Liver (tissue), 9 donors: ENCODE data around the gene IL21. TPM values are rescaled to one million over a fixed set of nuclear protein-coding genes. Genes with fewer than 3 reads are reported as not detected.

Experiments
- DNase-seq: peaks from one replicate; pipeline ENCODE4 v3.0.0-alpha.2; 2017; ENCODE audit warnings: low spot score
- H3K27ac ChIP-seq, 2 donors: one replicate each; pipeline ENCODE4 v1.7.0; 2013; ENCODE audit warnings: inconsistent platforms in 2 of 2, low read length in 2 of 2, control low read depth in 1 of 2, low read depth in 1 of 2, mild to moderate bottlenecking in 1 of 2
- H3K27me3 ChIP-seq, 4 donors: one replicate each; pipeline versions ENCODE4 v1.6.1 to v1.7.0; 2013; ENCODE audit warnings: low read length in 3 of 4, inconsistent platforms in 1 of 4, mild to moderate bottlenecking in 1 of 4, moderate library complexity in 1 of 4; ENCODE audit not compliant: control insufficient read depth in 4 of 4, insufficient read depth in 4 of 4
- H3K36me3 ChIP-seq, 4 donors: one replicate each; pipeline versions ENCODE4 v1.6.1 to v1.7.0; 2013; ENCODE audit warnings: low read length in 3 of 4, mild to moderate bottlenecking in 3 of 4, low read depth in 1 of 4, moderate library complexity in 1 of 4; ENCODE audit not compliant: control insufficient read depth in 4 of 4, insufficient read depth in 3 of 4
- H3K4me1 ChIP-seq, 4 donors: one replicate each; pipeline versions ENCODE4 v1.6.1 to v1.7.0; 2013; ENCODE audit warnings: low read length in 3 of 4, mild to moderate bottlenecking in 3 of 4, moderate library complexity in 1 of 4; ENCODE audit not compliant: control insufficient read depth in 4 of 4, insufficient read depth in 4 of 4
- H3K4me3 ChIP-seq, 3 donors: one replicate each; pipeline versions ENCODE4 v1.6.1 to v1.7.0; 2013; ENCODE audit warnings: low read length in 3 of 3, control low read depth in 1 of 3, low read depth in 1 of 3, mild to moderate bottlenecking in 1 of 3
- H3K9ac ChIP-seq, 2 donors: one replicate each; pipeline ENCODE4 v1.7.0; 2013; ENCODE audit warnings: low read length in 2 of 2, mild to moderate bottlenecking in 2 of 2, moderate library complexity in 2 of 2, control low read depth in 1 of 2, low read depth in 1 of 2
- H3K9me3 ChIP-seq, 4 donors: one replicate each; pipeline versions ENCODE4 v1.6.1 to v1.7.0; 2013; ENCODE audit warnings: low read length in 3 of 4; ENCODE audit not compliant: control insufficient read depth in 4 of 4
- EGR1 ChIP-seq, 2 donors: IDR thresholded peaks; 2 replicates each; pipeline ENCODE4 v1.6.1; 2016 to 2018; ENCODE audit warnings: antibody characterized with exemption in 2 of 2, low read depth in 2 of 2
- FOXA1 ChIP-seq: IDR thresholded peaks from 2 replicates; pipeline ENCODE4 v1.6.1; 2016; ENCODE audit warnings: antibody characterized with exemption
- GABPA ChIP-seq, 2 donors: IDR thresholded peaks in 1 of 2; conservative IDR thresholded peaks in 1 of 2; 2 replicates each; pipeline ENCODE4 v1.6.1; 2016; ENCODE audit warnings: antibody characterized with exemption in 2 of 2, mild to moderate bottlenecking in 1 of 2, moderate library complexity in 1 of 2
- HNF4A ChIP-seq, 2 donors: conservative IDR thresholded peaks; 2 replicates each; pipeline ENCODE4 v1.6.1; 2016; ENCODE audit warnings: antibody characterized with exemption in 2 of 2, mild to moderate bottlenecking in 2 of 2
- SP1 ChIP-seq: IDR thresholded peaks from 2 replicates; pipeline ENCODE4 v1.6.1; 2018; ENCODE audit warnings: antibody characterized with exemption, mild to moderate bottlenecking
- YY1 ChIP-seq: IDR thresholded peaks from 2 replicates; pipeline ENCODE4 v1.6.1; 2016; ENCODE audit warnings: antibody characterized with exemption, mild to moderate bottlenecking
- ZBTB33 ChIP-seq: IDR thresholded peaks from 2 replicates; pipeline ENCODE4 v1.6.1; 2016; ENCODE audit warnings: antibody characterized with exemption
- WGBS: extraction: QIAGEN DNeasy Blood & Tissue Kit; methylation state at CpG from one replicate; pipeline ENCODE4 v1.1.7; 2013; 5-methylcytosine and 5-hydroxymethylcytosine counted together
- polyA plus RNA-seq, 2 donors: library from polyadenylated mRNA; stranded (reverse) in 1 of 2; unstranded in 1 of 2; fragments of 200-250 nt in 1 of 2; fragments of >200 nt in 1 of 2; fragmentation: Nextera tagmentation in 1 of 2; extraction: Ambion mirVana in 1 of 2; gene quantifications; one replicate each; pipeline versions ENCODE4 v1.2.1 to v1.2.3, GENCODE V29; 2013 to 2015
- total RNA-seq, 2 donors: library from RNA; depleted of rRNA; stranded (reverse); fragments of >200 nt; gene quantifications; one replicate each; pipeline ENCODE4 v1.2.3, GENCODE V29; 2014
- TF ChIP-seq, protein P1 (sequence below): IDR thresholded peaks from 2 replicates; pipeline ENCODE4 v1.6.1; 2016; ENCODE audit warnings: antibody characterized with exemption, mild to moderate bottlenecking
- donor health status: healthy.
- donor health status: healthy.
- donor health status: healthy.
- donor health status: healthy.
- donor health status: healthy.

The IL21 gene
- total and polyA plus RNA-seq, 4 donors = not detected

- no peaks in the 10 kb centered on the region for H3K27me3 ChIP-seq
- H3K4me1 ChIP-seq = no peaks in the 10 kb centered on the region
- DNase-seq = no peak
- 86% methylated on average over 2 of the region's 2 CpGs for WGBS
- H3K27ac ChIP-seq = no peak overlapping the region
- no peaks in the 10 kb centered on the region for H3K36me3 ChIP-seq
- TF ChIP-seq, protein P1, sequence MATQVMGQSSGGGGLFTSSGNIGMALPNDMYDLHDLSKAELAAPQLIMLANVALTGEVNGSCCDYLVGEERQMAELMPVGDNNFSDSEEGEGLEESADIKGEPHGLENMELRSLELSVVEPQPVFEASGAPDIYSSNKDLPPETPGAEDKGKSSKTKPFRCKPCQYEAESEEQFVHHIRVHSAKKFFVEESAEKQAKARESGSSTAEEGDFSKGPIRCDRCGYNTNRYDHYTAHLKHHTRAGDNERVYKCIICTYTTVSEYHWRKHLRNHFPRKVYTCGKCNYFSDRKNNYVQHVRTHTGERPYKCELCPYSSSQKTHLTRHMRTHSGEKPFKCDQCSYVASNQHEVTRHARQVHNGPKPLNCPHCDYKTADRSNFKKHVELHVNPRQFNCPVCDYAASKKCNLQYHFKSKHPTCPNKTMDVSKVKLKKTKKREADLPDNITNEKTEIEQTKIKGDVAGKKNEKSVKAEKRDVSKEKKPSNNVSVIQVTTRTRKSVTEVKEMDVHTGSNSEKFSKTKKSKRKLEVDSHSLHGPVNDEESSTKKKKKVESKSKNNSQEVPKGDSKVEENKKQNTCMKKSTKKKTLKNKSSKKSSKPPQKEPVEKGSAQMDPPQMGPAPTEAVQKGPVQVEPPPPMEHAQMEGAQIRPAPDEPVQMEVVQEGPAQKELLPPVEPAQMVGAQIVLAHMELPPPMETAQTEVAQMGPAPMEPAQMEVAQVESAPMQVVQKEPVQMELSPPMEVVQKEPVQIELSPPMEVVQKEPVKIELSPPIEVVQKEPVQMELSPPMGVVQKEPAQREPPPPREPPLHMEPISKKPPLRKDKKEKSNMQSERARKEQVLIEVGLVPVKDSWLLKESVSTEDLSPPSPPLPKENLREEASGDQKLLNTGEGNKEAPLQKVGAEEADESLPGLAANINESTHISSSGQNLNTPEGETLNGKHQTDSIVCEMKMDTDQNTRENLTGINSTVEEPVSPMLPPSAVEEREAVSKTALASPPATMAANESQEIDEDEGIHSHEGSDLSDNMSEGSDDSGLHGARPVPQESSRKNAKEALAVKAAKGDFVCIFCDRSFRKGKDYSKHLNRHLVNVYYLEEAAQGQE = no peak
- TF ChIP-seq ZBTB33 (no peak), GABPA (IDR thresholded peaks at IDR 0.05 in 1 of 2, conservative IDR thresholded peaks at IDR 0.05 in 1 of 2) (no peak), FOXA1 (no peak), EGR1 (IDR thresholded peaks at IDR 0.05; ENCODE audit: low read depth in 2 of 2) (no peak), HNF4A (conservative IDR thresholded peaks at IDR 0.05) (no peak), YY1 (no peak)
- no peak overlapping the region for H3K4me3 ChIP-seq
- no peaks in the 10 kb centered on the region for H3K9me3 ChIP-seq
- no peak overlapping the region for H3K9ac ChIP-seq
These were observed 1.3 kb downstream of the IL21 start for GRCh38 chr4:122619611-122620010.

- H3K9me3 ChIP-seq = no peaks in the 10 kb centered on the region
- no peak overlapping the region for H3K9ac ChIP-seq
- WGBS = 68% methylated on average over 7 of the region's 7 CpGs
- no peak overlapping the region for H3K4me3 ChIP-seq
- H3K27me3 ChIP-seq = no peaks in the 10 kb centered on the region
- TF ChIP-seq, protein P1 = no peak
- TF ChIP-seq ZBTB33 = no peak
- TF ChIP-seq SP1 = no peak
- H3K4me1 ChIP-seq = no peaks in the 10 kb centered on the region
- H3K27ac ChIP-seq = no peak overlapping the region
- no peaks in the 10 kb centered on the region for H3K36me3 ChIP-seq
- DNase-seq = no peak
These were observed 3.0 kb downstream of the IL21 start for GRCh38 chr4:122617597-122618593.
